GM19025 (cell line): ENCODE measurements around the gene ARNT2.

Experiments used
- ATAC-seq: cut with Tn5 transposase; IDR thresholded peaks from one replicate; pipeline ENCODE4 v1.9.1; 2021; ENCODE audit warnings: mild to moderate bottlenecking, low read depth, moderate library complexity; ENCODE audit not compliant: unreplicated experiment

The ARNT2 gene

DNA sequence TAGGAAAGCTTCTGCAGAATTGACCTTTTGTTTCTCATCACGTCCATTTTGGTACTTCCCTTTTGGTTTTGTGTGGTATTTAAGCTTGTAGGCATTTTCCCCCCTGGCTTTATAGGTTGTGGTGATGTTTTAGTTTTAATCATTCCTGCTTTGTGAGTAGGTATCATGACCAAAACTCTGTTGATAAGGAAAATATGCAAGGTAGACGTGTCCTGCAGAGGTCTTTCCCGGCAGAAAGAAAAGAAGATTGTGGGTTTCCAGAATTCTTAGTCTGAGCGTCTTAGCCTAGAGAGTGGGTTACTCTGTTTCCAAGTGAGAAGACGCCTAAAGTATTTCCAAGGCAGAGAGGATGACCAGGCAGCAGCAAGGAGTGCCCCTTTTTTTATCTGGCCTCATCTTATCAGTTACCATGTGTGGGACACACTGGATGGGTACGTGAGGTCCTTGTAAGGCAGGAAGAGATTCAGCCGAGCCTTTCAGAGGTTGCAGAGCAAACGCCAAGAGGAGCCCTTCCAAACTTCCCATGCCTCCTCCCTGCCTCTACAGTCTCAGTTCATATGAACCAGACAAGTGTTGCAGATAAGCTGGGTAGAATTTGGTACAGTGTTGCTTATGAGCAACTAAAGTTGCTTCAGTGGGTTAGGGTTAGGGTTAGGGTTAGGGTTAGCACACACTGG is 58.8 kb downstream of the ARNT2 start:
- no peak for ATAC-seq

DNA sequence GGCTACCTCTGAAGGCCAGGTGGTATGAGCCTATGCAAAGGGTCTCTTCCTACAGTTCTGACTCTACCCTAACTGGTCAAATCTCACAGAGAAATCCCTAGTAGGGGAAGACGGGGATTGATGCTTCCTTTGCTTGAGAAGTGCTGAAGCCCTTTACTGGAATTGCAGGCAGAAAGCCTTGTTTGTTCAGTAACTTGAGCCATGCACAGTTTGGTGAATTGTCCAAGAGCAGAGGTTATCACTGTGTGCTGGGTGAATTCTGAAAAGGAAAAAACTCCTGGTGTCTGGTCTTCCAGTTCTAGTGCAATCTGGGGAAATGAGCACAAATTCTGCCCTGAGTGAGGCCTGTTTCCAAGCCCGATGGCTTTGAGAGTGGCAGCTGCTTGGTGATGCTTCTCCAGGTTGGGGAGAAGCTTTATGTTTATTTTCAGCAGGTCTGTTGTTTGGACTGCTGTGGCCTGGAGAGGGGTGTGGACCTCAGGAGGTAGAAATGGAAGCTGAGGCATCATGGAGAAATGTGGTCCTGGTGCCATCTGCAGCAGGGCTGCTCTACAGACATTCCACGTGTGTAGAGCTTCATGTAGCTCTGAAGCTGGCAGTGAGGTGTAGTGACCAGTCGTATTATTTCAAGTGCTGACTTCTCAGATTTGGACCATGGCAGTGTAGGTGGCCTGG is 60.9 kb downstream of the ARNT2 start:
- ATAC-seq, result no peak

DNA sequence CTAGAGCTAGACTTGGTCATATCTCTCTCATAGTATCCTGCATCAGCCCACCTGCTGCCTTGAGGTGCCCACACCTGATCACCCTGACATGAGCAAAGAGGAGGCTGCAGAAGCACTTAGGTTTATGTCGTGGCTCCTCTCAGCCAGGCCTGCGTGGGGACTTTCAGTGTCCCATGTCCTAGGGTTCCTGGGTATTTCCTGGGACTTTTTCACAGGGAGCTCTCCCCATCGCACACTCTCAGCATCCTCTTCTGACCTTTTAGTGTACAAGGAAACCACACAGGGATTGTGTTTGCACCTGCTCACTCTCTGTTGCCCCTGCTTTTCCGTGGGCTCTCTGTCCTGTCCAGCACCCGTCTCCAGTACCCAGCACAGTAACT is 61.4 kb downstream of the ARNT2 start:
- no peak for ATAC-seq

DNA sequence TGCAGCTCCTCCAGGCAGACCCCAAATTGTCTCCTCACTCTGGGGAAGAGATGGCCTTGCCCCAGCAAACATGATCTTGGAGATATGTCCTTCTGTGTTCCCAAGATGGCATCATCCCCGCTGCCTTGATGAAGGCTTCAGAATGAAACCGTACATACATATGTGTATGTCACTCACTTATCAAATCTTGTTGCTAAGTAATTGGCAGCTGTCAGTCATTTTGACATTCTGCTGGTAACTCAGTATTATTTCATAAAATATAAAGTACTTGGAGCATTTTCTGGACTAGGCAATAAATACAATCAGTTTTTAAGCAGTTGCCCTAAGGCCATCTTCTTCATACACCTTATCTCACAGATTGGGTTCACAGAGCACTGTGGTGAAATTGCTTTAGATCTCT is 62.4 kb downstream of the ARNT2 start:
- no peak for ATAC-seq

DNA sequence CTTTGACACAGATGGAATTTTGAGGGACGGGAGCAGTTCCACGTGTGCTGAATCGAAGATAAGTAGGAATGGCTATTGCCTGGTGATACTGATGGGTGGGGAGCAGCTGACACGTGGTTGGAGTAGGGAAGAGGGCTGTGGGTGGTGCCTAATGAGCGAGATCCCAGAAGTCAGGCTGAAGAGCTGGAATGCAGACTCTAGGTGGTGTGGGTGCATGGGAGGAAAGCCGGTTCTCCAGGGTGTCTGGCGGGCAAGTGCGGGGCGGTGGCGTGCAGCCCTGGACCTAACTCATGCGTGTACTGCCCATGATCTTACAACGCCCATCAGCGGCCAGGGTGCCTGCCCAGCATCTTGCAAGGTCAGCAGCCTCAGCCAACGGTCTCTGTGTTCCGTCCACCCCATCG is 63.1 kb downstream of the ARNT2 start:
- ATAC-seq, result no peak

DNA sequence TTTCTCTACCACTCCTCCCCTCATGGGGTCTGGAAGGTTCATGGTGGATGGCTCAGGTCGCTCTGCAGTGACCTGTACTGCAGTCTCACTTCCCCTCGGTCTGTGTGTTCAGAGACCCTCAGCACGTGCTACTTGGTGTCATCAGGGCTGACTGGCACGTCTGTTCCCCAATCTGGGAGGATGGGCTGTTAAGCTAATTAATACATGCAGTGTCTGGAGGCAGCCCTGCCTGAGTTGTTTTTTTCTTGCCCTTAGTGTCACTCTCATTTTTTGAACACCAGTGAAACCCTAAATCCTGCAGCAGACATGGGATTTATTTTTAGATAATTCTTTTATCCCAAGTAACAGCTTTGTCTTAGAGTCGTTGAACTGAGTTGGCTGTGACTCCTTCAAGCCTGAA is 64.6 kb downstream of the ARNT2 start:
- no peak for ATAC-seq

DNA sequence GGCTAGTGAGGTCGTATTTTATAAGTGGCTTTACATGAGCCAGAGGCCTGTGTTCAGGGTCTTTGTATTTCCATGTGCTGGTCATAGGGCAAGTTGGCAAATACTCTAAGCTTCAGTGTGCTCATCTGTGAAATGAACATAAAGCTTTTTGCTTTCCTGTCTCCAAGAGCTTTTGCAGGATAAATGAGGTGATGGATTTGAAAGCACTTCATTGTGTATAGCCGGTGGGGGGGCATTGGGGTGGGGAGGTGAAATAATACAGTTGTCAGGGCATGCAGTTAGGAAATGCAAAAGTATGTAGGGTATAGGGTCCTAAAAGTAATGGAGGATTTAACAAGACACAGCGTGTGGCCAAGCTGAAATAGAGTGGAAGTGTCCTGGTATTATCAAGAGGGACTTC is 67.7 kb downstream of the ARNT2 start:
- ATAC-seq, result no peak

DNA sequence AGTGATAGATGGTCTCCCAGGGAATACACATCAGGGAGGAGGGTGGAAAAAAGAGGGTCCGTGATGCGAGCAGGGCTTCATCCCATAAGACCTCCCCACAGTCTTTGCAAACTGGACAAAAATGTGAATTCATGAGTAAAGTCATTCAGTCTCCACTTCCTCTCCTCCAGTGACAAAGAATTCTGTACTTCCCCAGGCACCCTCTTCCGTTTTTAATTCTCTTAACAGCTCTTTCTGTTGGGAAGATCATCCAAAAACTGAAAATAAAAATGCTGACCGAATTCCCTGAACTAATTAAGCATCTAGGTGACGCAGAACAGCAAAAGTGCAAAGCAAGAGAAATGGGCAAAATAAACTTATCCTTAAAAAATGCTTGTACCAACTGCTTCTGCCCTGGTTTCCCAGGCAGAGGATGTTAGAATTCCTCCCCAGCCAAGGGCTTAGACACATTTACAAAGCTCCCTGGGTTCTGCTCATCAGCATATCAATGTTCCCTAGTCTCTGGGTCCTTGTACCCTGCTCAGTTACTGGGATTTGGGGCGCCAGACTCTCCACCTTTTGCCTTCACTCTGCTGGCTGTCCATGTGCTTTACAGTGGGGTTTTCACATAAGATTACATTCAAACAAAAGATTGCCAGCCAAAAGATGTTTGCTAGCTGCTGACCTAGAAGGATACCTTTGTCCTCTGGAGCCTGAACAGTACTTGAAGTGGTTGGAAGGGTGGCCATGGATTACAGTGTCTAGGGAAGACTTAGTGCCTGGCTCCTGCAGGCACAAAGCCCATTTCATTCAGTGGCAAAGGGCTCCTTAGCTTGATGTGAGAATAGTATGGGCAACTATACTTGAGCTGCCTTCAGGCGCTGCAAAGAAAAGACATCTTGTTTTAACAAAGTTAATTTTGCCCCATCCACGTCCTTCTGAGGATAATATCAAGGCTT is 69.4 kb downstream of the ARNT2 start:
- no peak for ATAC-seq

DNA sequence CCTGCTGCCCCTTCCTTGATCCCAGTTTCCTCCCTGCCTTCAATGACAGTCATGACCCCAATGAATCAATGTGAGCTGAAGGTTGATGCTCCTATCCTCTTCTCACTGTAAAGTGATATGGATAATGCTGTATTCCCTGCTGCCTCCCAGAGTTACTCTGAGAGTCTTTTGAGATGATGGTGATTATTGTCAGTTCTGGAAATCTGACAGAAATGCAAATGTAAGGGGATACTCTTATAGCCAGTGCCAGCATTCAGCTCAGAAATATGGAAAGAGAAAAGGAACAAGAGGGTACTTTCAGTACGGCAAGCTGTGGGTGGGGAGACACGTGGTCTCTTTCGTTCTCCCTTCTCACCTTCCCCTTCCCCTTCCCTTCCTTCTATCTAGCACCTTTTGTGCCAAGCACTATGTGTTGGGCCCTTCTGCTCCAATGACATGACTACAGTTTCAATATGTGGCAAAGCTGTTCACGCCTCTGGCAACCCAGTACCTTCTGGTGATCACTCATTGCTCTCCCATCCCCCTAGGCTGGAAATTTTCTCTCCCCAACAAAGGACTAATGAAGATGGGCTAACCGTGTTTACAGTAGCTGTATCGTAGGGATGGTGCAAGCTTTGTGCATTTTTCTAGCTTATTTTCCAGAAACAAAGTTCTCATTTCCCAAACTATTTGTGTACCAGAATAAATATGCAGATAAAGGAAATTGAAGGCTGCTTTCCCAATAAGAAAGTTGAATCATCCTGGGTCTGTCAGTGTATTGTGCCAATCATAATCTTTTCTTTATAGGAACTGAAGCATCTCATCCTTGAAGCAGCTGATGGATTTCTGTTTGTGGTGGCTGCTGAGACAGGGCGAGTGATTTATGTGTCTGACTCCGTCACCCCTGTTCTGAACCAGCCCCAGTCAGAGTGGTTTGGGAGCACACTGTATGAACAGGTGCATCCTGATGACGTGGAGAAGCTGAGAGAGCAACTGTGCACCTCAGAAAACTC is 70.3 kb downstream of the ARNT2 start:
- ATAC-seq, result no peak

DNA sequence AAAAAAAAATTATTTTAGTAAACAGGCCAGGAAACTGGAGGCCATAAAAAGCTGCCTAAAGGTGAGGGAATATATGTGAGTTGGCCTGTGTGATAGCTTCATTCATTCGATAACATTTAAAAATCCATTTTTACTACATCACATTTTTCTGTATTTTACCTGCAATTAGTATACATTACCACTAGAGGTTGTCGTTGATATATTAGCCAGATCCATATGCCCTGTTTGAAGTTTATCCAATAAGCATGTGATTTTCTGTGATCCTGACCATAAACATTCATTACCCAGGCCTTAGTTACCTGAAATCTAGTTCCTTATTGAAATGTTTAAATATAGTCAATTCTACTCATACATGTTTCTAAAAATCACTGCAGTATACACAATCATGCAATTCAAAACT is 71.4 kb downstream of the ARNT2 start:
- no peak for ATAC-seq

DNA sequence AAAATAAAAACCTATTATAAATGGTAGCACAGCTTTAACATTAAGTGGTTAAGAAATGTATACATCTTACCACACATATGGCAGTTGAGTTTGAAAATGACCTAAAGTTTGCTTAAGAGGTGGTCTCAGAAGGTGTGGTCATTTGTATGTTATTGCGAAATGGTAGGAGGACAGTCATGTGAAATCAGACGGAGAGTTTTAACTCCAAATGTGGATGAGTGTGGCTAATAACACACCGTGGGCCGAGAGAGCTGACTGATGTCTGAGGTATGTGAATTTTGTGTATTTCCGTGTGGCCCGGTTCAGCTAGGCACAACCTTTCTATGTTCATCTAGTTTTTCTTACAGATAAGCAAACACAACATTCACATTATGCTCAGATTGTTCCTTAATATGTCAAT is 71.9 kb downstream of the ARNT2 start:
- no peak for ATAC-seq

DNA sequence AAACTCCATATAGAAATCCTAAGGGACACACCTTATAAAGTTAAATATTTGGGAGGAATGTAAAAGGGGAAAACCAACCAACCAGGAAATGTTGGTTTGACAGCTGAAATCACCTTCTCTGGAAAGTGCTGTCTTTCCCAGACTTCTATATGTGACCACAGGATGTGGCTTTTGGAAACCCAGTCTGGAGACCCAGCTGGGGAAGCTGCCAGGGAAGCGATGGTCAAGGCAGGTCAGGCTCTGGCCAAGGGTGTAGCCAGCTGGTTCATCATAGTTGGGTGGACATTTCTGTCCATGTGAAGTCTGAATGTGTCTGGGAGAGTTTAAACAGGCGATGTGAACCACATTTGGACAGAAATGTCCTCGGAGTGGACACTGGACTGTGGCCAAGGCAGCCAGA is 73.9 kb downstream of the ARNT2 start:
- ATAC-seq, result no peak

DNA sequence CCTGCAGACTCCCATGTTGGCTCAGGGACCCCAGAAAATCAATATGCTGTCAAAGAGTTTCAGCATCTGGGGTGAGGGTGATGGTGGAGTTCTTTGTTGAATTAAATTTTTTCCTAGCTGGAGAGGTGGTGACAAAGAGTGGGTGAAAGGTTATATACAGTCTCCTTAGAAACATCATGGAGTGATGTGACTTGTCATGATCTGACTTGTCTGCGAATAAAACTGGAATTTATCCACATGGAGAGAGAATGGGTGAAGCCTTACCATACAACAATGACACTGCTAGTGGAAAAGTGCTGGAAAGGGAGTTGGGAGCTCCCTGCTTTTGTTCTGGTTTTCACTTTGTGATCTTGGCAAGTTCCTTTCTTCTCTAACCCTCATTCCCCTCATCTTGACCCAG is 75.0 kb downstream of the ARNT2 start:
- no peak for ATAC-seq

DNA sequence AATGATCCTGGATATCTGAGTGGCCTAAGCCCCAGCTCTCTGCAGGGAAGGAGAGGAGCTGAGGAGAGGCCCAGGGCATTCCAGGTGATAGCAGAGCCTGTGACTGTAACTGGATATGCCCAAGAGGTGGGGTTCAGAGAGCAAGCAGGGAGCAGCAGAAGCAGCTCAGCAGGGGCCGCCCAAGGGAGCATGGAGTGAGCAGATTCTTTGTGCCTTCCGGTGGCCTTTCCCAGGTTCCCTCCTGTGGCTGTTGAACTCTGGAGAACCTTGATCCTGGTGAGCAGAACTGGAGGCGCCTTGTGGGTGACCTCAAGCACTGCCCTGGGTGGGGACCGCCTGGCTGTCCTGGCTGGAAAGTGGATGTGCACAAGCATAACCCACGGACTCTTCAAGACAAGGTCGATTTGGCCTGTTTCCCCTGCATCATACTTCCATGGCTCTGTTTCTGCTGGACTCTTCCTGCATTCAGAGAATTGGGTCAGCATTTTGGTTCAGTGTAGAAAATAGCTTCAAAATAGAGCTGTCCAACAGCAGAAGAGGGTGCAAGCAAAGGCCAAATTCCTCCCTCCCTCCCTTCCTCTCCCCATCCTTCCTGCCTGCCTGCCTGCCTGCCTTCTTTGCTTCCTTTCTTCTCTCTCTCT is 76.1 kb downstream of the ARNT2 start:
- no peak for ATAC-seq

DNA sequence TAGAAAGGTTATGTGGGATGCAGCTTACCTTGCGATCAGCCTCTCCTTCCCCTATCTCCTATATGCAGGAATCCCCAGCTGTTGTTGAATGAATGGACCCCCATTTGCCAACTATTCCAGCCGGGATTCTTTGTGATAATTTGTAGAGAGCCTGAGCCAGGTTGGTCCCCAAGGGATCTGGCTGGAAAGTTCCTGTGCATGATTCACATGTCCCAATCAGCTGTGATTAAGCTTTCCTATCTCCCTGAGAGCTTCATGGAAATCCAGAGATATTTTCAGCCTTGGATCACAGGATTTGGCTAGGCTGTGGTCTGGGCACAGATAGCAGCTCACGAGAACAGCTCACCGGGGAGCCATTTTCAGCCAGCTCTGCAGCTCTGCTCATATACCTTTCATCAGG is 76.7 kb downstream of the ARNT2 start:
- no peak for ATAC-seq

DNA sequence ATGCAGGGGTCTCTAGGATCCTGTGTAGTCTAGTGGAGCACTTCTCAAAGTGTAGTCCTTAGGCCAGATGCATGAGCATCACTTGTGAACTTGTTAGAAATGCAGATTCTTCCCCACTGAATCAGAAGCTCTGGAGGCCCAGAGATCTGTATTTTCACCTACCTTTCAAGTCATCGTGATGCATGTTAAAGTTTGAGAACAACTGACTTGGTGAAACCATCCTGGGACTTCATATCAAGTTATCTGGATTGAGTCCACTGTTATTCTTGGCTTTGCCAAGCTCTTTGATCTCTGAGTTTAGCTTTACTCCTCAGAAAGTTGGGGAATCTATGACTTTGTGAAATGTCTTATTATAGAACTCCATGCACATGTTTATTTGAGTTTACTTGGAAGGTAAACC is 78.5 kb downstream of the ARNT2 start:
- no peak for ATAC-seq

DNA sequence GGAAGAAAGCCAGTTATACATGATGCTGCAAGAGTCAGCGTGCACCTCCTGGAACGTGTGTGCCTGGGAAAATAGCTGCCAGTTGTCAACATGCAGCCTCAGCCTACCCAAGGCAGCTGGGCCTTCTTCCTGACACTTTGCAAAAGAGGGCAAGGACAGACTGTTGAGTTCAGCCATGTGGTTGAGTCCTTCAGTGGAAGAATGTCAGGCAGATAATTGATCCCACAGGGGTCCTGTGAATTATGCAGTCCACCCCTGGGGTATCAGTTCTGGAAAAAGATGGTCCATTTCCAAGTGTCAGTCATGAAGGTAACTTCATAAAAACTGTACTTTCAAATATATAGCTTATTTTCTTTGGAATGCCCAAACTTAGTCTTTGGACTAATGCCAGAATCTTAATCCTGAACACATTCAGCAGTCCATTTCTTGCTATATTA is 79.6 kb downstream of the ARNT2 start:
- no peak for ATAC-seq

DNA sequence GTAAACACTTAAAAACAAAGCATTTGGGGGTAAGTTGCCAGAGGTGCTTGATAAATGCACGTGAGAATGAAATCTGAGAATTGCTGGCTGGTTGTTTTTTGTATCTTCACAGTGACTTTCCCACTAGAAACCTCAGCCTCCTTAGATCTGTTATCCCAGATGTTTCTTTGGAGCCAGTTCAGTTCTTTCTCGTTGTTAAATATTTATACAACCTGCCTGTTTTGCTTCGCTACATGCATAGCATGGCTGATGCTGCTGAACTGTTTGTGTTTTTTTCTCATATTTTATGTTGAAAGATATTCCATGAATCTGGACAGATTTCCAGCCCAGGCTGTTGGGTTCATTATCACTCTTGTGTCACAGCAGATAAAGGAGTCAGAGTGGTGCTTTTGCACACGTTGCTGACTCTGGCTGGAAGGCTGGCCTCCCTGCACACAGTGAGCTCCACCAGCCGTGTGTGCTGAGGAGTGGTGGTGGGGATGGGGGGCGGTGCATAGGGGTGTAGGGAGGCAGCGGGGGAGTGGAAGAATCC is 80.2 kb downstream of the ARNT2 start:
- no peak for ATAC-seq

DNA sequence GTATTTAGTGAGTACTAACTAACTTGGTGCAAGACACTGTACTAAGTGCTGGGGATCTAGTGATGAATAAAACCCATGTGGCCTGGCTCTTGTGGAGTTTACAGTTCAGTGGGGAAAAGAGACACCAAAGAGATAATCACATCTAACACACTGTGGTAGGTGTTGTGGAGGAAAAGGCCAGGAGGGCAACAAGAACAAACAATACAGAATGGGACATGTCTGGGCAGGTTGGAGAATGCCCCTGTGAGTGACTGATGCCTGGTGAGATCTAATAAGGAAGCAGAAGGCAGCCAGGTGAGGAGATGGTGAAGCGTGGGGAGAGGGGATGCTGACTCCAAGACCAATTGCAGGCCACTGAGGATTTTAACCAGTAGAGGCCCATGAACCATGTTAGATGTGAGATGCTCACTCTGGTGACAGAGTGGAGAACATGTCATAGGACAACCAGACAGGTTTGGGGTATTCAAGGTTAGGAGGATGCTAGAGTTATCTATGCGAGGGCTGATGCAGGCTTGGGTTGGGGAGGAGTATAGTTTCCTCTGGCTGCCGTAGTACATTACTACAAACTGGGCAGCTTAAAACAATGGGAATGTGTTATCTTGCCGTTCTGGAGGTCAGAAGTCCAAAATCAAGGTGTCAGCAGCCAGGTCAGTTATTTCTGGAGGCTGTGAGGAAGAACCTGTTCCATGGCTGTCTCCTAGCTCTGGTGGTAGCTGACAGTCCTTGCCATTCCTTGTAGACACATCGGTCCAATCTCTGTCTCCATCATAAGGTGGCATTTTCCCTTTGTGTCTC is 81.4 kb downstream of the ARNT2 start:
- no peak for ATAC-seq
